HepG2 (cell line): ENCODE results near the gene ACSL1. TPM values are rescaled to one million over a fixed set of nuclear protein-coding genes. Genes with fewer than 3 reads are reported as not detected.

Experiments
- ASH2L ChIP-seq: fragments of 300-600, 200-600 bp; sonication (generic); IDR thresholded peaks from 2 replicates; pipeline ENCODE4 v1.7.0; 2017; ENCODE audit warnings: low read depth, mild to moderate bottlenecking, moderate library complexity, mixed read lengths, low read length; ENCODE audit not compliant: insufficient read length
- ATRX ChIP-seq: sonication (generic); formaldehyde crosslinking; IDR thresholded peaks from 2 replicates; pipeline ENCODE4 v1.4.0; 2020; ENCODE audit warnings: missing genetic modification reagents, borderline replicate concordance
- CREB3 ChIP-seq: sonication (generic); formaldehyde crosslinking; IDR thresholded peaks from 2 replicates; pipeline ENCODE4 v1.5.0; 2020; ENCODE audit warnings: missing genetic modification reagents
- EZH2 ChIP-seq: conservative IDR thresholded peaks from 2 replicates; pipeline ENCODE4 v1.6.1; 2012; ENCODE audit warnings: mild to moderate bottlenecking, low read depth, low read length, moderate library complexity
- KAT8 ChIP-seq: IDR thresholded peaks from 2 replicates; pipeline ENCODE4 v1.6.1; 2016; ENCODE audit warnings: missing genetic modification reagents, missing compliant biosample characterization
- MTA3 ChIP-seq: sonication (generic); formaldehyde crosslinking; IDR thresholded peaks from 2 replicates; pipeline ENCODE4 v1.4.0; 2020; ENCODE audit warnings: missing genetic modification reagents
- RFX1 ChIP-seq: fragments of 450-650 bp; IDR thresholded peaks from 2 replicates; pipeline ENCODE4 v1.6.1; 2017
- SOX6 ChIP-seq, 2 experiments: fragments of 450-650 bp in 1 of 2; sonication (generic) in 1 of 2; formaldehyde crosslinking in 1 of 2; IDR thresholded peaks; 2 replicates each; pipeline versions ENCODE4 v1.4.0 to v1.6.1; 2017 to 2020; ENCODE audit warnings: antibody characterized with exemption in 1 of 2, mild to moderate bottlenecking in 1 of 2, missing genetic modification reagents in 1 of 2
- TP53 ChIP-seq: sonication (generic); formaldehyde crosslinking; conservative IDR thresholded peaks from 2 replicates; pipeline ENCODE4 v1.4.0; 2020; ENCODE audit warnings: missing genetic modification reagents
- ZBTB20 ChIP-seq: sonication (generic); formaldehyde crosslinking; IDR thresholded peaks from 2 replicates; pipeline ENCODE4 v1.8.1; 2023; ENCODE audit warnings: missing genetic modification reagents, low read depth, mild to moderate bottlenecking, borderline replicate concordance
- ZNF143 ChIP-seq: sonication (generic); formaldehyde crosslinking; IDR thresholded peaks from 2 replicates; pipeline ENCODE4 v1.4.0; 2020; ENCODE audit warnings: missing genetic modification reagents
- ZNF232 ChIP-seq: sonication (generic); formaldehyde crosslinking; IDR thresholded peaks from 2 replicates; pipeline ENCODE4 v1.4.0; 2020; ENCODE audit warnings: missing genetic modification reagents, borderline replicate concordance
- ZNF235 ChIP-seq: sonication (generic); formaldehyde crosslinking; IDR thresholded peaks from 2 replicates; pipeline ENCODE4 v1.8.1; 2023; ENCODE audit warnings: mild to moderate bottlenecking, missing genetic modification reagents, borderline replicate concordance
- ZNF264 ChIP-seq: sonication (generic); formaldehyde crosslinking; IDR thresholded peaks from 2 replicates; pipeline ENCODE4 v1.4.0; 2020; ENCODE audit warnings: missing genetic modification reagents
- ZNF44 ChIP-seq: sonication (generic); formaldehyde crosslinking; IDR thresholded peaks from 2 replicates; pipeline ENCODE4 v1.5.1; 2020; ENCODE audit warnings: mild to moderate bottlenecking, missing genetic modification reagents
- ZNF672 ChIP-seq: sonication (generic); formaldehyde crosslinking; IDR thresholded peaks from 2 replicates; pipeline ENCODE4 v1.8.1; 2022; ENCODE audit warnings: missing genetic modification reagents
- ZNF678 ChIP-seq: sonication (generic); formaldehyde crosslinking; IDR thresholded peaks from 2 replicates; pipeline ENCODE4 v1.4.0; 2020; ENCODE audit warnings: mild to moderate bottlenecking, missing genetic modification reagents
- ZNF883 ChIP-seq: sonication (generic); formaldehyde crosslinking; IDR thresholded peaks from 2 replicates; pipeline ENCODE4 v1.5.1; 2020; ENCODE audit warnings: mild to moderate bottlenecking, missing genetic modification reagents; ENCODE audit errors: not compliant biosample characterization
- ZSCAN31 ChIP-seq: sonication (generic); formaldehyde crosslinking; IDR thresholded peaks from 2 replicates; pipeline ENCODE4 v1.5.0; 2020; ENCODE audit warnings: low read depth, mild to moderate bottlenecking, missing genetic modification reagents
- polyA plus RNA-seq, 8 experiments: library from polyadenylated mRNA; depleted of rRNA in 3 of 8; stranded (reverse) in 7 of 8; unstranded in 1 of 8; fragments of >200 nt; fragmentation: Illumina TruSeq in 4 of 8; extraction: Trizol in 4 of 8; gene quantifications; 2 replicates each; pipeline versions ENCODE4 v1.2.1 to v1.2.3, GENCODE V29; 2011 to 2016; ENCODE audit warnings: low read depth in 4 of 8, missing spikeins in 1 of 8, mixed read lengths in 1 of 8; ENCODE audit not compliant: insufficient read depth in 1 of 8
- total RNA-seq, 5 experiments: library from RNA; depleted of rRNA; stranded (reverse); fragments of >200 nt; fragmentation: Illumina TruSeq; extraction: Trizol; gene quantifications; 2 replicates each; pipeline ENCODE4 v1.2.3, GENCODE V29; 2016; ENCODE audit warnings: low read depth in 1 of 5
- TF ChIP-seq, protein P1 (sequence below): sonication (generic); formaldehyde crosslinking; IDR thresholded peaks from 2 replicates; pipeline ENCODE4 v1.9.0; 2021; ENCODE audit warnings: missing genetic modification reagents, borderline replicate concordance
- TF ChIP-seq, protein P2 (sequence below): sonication (generic); formaldehyde crosslinking; IDR thresholded peaks from 2 replicates; pipeline ENCODE4 v1.4.0; 2020; ENCODE audit warnings: low read depth, mild to moderate bottlenecking, missing genetic modification reagents
- TF ChIP-seq, protein P3 (sequence below): IDR thresholded peaks from 2 replicates; pipeline ENCODE4 v1.6.1; 2016
- TF ChIP-seq, protein P4 (sequence below): sonication (generic); formaldehyde crosslinking; IDR thresholded peaks from 2 replicates; pipeline ENCODE4 v1.5.0; 2020; ENCODE audit warnings: mild to moderate bottlenecking, missing genetic modification reagents, moderate library complexity

ACSL1 gene
- total and polyA plus RNA-seq, 2 of the 13 experiments (the other 11 are each of a cell fraction or from before 2014, with no cell fraction given) = 10.0 to 29.8 TPM

GRCh38 chr4:184838249-184839074 lies 12.7 kb upstream of the ACSL1 start (continued):
- TF ChIP-seq, protein P1, sequence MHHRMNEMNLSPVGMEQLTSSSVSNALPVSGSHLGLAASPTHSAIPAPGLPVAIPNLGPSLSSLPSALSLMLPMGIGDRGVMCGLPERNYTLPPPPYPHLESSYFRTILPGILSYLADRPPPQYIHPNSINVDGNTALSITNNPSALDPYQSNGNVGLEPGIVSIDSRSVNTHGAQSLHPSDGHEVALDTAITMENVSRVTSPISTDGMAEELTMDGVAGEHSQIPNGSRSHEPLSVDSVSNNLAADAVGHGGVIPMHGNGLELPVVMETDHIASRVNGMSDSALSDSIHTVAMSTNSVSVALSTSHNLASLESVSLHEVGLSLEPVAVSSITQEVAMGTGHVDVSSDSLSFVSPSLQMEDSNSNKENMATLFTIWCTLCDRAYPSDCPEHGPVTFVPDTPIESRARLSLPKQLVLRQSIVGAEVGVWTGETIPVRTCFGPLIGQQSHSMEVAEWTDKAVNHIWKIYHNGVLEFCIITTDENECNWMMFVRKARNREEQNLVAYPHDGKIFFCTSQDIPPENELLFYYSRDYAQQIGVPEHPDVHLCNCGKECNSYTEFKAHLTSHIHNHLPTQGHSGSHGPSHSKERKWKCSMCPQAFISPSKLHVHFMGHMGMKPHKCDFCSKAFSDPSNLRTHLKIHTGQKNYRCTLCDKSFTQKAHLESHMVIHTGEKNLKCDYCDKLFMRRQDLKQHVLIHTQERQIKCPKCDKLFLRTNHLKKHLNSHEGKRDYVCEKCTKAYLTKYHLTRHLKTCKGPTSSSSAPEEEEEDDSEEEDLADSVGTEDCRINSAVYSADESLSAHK (CRISPR knock-in tag) = no peak
- TF ChIP-seq, protein P2, sequence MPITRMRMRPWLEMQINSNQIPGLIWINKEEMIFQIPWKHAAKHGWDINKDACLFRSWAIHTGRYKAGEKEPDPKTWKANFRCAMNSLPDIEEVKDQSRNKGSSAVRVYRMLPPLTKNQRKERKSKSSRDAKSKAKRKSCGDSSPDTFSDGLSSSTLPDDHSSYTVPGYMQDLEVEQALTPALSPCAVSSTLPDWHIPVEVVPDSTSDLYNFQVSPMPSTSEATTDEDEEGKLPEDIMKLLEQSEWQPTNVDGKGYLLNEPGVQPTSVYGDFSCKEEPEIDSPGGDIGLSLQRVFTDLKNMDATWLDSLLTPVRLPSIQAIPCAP (CRISPR knock-in tag) = no peak
- no peak for TF ChIP-seq ZNF232 (CRISPR knock-in tag)
- TF ChIP-seq RFX1 = no peak
- TF ChIP-seq ZNF672 (CRISPR knock-in tag) = no peak
- no peak for TF ChIP-seq TP53 (CRISPR knock-in tag)
- TF ChIP-seq ASH2L = peak; percentile 96
- no peak for TF ChIP-seq ZNF678 (CRISPR knock-in tag)
- TF ChIP-seq, protein P3, sequence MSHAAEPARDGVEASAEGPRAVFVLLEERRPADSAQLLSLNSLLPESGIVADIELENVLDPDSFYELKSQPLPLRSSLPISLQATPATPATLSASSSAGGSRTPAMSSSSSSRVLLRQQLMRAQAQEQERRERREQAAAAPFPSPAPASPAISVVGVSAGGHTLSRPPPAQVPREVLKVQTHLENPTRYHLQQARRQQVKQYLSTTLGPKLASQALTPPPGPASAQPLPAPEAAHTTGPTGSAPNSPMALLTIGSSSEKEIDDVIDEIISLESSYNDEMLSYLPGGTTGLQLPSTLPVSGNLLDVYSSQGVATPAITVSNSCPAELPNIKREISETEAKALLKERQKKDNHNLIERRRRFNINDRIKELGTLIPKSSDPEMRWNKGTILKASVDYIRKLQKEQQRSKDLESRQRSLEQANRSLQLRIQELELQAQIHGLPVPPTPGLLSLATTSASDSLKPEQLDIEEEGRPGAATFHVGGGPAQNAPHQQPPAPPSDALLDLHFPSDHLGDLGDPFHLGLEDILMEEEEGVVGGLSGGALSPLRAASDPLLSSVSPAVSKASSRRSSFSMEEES (CRISPR knock-in tag) = 0 out of 2 replicates have a peak, but pooled peaks have one; percentile 3
- no peak for TF ChIP-seq MTA3 (CRISPR knock-in tag)
- TF ChIP-seq ZNF264 (CRISPR knock-in tag) = no peak
- TF ChIP-seq, protein P4, sequence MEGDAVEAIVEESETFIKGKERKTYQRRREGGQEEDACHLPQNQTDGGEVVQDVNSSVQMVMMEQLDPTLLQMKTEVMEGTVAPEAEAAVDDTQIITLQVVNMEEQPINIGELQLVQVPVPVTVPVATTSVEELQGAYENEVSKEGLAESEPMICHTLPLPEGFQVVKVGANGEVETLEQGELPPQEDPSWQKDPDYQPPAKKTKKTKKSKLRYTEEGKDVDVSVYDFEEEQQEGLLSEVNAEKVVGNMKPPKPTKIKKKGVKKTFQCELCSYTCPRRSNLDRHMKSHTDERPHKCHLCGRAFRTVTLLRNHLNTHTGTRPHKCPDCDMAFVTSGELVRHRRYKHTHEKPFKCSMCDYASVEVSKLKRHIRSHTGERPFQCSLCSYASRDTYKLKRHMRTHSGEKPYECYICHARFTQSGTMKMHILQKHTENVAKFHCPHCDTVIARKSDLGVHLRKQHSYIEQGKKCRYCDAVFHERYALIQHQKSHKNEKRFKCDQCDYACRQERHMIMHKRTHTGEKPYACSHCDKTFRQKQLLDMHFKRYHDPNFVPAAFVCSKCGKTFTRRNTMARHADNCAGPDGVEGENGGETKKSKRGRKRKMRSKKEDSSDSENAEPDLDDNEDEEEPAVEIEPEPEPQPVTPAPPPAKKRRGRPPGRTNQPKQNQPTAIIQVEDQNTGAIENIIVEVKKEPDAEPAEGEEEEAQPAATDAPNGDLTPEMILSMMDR (CRISPR knock-in tag) = no peak
- no peak; the same call in 1 of the 2 replicates for TF ChIP-seq ZNF44
- TF ChIP-seq ZNF883 (CRISPR knock-in tag) = no peak
- no peak for TF ChIP-seq ZBTB20 (CRISPR knock-in tag)
- peak; percentile 73 for TF ChIP-seq KAT8
- no peak for TF ChIP-seq ZNF143 (CRISPR knock-in tag)
- TF ChIP-seq ZSCAN31 = no peak
- no peak for TF ChIP-seq CREB3 (CRISPR knock-in tag)
- no peak for TF ChIP-seq ATRX (CRISPR knock-in tag)
- TF ChIP-seq ZNF235 = no peak
- TF ChIP-seq EZH2 = no peak
- no peak for TF ChIP-seq SOX6 (IDR thresholded peaks at IDR 0.05)
- peak; percentile 97 for TF ChIP-seq SOX6 (CRISPR knock-in tag; IDR thresholded peaks at IDR 0.05)
